Retinal pigment epithelial cell (primary cell): Measurements from ENCODE around the gene ME1.

ENCODE experiments used
- DNase-seq: peaks from one replicate; pipeline ENCODE4 v3.0.0-alpha.2; 2010; ENCODE audit warnings: low read depth
- H3K4me3 ChIP-seq: 2 replicates; pipeline ENCODE4 v1.5.1; 2011; ENCODE audit warnings: mild to moderate bottlenecking, low read length, control low read depth, moderate library complexity
- CTCF ChIP-seq: conservative IDR thresholded peaks from 2 replicates; pipeline ENCODE4 v1.5.1; 2011; ENCODE audit warnings: low read depth, low read length, control low read depth, inconsistent platforms

The ME1 gene

GRCh38 chr6:83470001-83470400 is 39.1 kb upstream of the ME1 start:
- no peak overlapping the region for H3K4me3 ChIP-seq
- no peak for DNase-seq
- no peak for TF ChIP-seq CTCF

- no peak for TF ChIP-seq CTCF
- DNase-seq: no peak
These were observed 36.8 kb upstream of the ME1 start for GRCh38 chr6:83467620-83468036.

GRCh38 chr6:83466328-83466727 is 35.5 kb upstream of the ME1 start:
- TF ChIP-seq CTCF: no peak
- DNase-seq: no peak
- no peak overlapping the region for H3K4me3 ChIP-seq

More at GRCh38 chr6:83467620-83468036, 36.8 kb upstream of the ME1 start:
- H3K4me3 ChIP-seq: no peak overlapping the region

GRCh38 chr6:83464381-83465140 is 33.7 kb upstream of the ME1 start:
- no peak for TF ChIP-seq CTCF
- H3K4me3 ChIP-seq: no peak overlapping the region
- DNase-seq: no peak

GRCh38 chr6:83463886-83464285 is 33.0 kb upstream of the ME1 start:
- DNase-seq: no peak
- no peak for TF ChIP-seq CTCF
- no peak overlapping the region for H3K4me3 ChIP-seq

- no peak for TF ChIP-seq CTCF
- no peak for DNase-seq
- H3K4me3 ChIP-seq: no peak overlapping the region
These were observed 31.7 kb upstream of the ME1 start for GRCh38 chr6:83462524-83462923.

- no peak for TF ChIP-seq CTCF
- no peak for DNase-seq
- no peak overlapping the region for H3K4me3 ChIP-seq
These were observed 30.6 kb upstream of the ME1 start for GRCh38 chr6:83461438-83461837.
